ENCODE measurements around the gene MAML2. TPM values are rescaled to one million over a fixed set of nuclear protein-coding genes. Genes with fewer than 3 reads are reported as not detected.

The MAML2 gene
- total and polyA plus RNA-seq, 4 donors: 0.56 to 2.1 (median 1.4) TPM

DNA sequence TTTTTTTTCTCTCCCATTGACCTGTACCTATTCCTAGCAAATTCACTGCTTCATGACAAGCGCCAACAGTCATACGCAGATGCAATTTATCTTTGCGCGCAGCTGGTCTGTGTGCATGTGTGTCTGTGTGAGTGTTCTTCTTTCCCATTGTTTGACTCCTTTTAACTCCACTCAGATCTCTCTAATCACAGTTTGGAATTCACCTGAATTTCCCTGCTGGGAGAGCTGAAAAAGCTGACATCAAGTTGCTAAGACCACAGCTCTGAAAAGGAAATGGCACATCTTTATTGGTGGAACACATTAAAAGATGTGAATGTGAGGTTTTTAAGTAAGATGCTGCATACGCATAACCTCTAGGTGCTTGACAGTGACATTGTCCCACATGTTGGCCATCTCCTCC lies 231.7 kb downstream of the MAML2 start:
- WGBS: 96% methylated on average over 5 of the region's 5 CpGs
- H3K4me1 ChIP-seq (ENCODE audit: control insufficient read depth in 4 of 4, insufficient read depth in 4 of 4, low read length in 3 of 4): no peaks in the 10 kb centered on the region
- no peak overlapping the region for H3K9ac ChIP-seq (ENCODE audit: low read depth in 1 of 2, low read length in 2 of 2)
- H3K27me3 ChIP-seq (ENCODE audit: control insufficient read depth in 4 of 4, insufficient read depth in 4 of 4, low read length in 3 of 4): no peaks in the 10 kb centered on the region
- H3K4me3 ChIP-seq (ENCODE audit: low read depth in 1 of 3, low read length in 3 of 3): no peak overlapping the region
- no peak overlapping the region for H3K27ac ChIP-seq (ENCODE audit: low read depth in 1 of 2, low read length in 2 of 2)
- no peak for DNase-seq (ENCODE audit: low spot score)
- no peaks in the 10 kb centered on the region for H3K36me3 ChIP-seq (ENCODE audit: control insufficient read depth in 4 of 4, insufficient read depth in 3 of 4, low read depth in 1 of 4, low read length in 3 of 4)
- no peaks in the 10 kb centered on the region for H3K9me3 ChIP-seq (ENCODE audit: control insufficient read depth in 4 of 4, low read length in 3 of 4)
- TF ChIP-seq, protein P1, sequence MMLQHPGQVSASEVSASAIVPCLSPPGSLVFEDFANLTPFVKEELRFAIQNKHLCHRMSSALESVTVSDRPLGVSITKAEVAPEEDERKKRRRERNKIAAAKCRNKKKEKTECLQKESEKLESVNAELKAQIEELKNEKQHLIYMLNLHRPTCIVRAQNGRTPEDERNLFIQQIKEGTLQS (IDR thresholded peaks at IDR 0.05): no peak
- TF ChIP-seq FOXA1 (IDR thresholded peaks at IDR 0.05) (no peak), SP1 (IDR thresholded peaks at IDR 0.05) (no peak), NR2F2 (IDR thresholded peaks at IDR 0.05) (no peak), FOXA2 (IDR thresholded peaks at IDR 0.05) (no peak), TAF1 (conservative IDR thresholded peaks at IDR 0.05) (no peak), YY1 (IDR thresholded peaks at IDR 0.05) (no peak)
- TF ChIP-seq, protein P2, sequence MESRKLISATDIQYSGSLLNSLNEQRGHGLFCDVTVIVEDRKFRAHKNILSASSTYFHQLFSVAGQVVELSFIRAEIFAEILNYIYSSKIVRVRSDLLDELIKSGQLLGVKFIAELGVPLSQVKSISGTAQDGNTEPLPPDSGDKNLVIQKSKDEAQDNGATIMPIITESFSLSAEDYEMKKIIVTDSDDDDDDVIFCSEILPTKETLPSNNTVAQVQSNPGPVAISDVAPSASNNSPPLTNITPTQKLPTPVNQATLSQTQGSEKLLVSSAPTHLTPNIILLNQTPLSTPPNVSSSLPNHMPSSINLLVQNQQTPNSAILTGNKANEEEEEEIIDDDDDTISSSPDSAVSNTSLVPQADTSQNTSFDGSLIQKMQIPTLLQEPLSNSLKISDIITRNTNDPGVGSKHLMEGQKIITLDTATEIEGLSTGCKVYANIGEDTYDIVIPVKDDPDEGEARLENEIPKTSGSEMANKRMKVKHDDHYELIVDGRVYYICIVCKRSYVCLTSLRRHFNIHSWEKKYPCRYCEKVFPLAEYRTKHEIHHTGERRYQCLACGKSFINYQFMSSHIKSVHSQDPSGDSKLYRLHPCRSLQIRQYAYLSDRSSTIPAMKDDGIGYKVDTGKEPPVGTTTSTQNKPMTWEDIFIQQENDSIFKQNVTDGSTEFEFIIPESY (IDR thresholded peaks at IDR 0.05): no peak
- TF ChIP-seq, protein P3, sequence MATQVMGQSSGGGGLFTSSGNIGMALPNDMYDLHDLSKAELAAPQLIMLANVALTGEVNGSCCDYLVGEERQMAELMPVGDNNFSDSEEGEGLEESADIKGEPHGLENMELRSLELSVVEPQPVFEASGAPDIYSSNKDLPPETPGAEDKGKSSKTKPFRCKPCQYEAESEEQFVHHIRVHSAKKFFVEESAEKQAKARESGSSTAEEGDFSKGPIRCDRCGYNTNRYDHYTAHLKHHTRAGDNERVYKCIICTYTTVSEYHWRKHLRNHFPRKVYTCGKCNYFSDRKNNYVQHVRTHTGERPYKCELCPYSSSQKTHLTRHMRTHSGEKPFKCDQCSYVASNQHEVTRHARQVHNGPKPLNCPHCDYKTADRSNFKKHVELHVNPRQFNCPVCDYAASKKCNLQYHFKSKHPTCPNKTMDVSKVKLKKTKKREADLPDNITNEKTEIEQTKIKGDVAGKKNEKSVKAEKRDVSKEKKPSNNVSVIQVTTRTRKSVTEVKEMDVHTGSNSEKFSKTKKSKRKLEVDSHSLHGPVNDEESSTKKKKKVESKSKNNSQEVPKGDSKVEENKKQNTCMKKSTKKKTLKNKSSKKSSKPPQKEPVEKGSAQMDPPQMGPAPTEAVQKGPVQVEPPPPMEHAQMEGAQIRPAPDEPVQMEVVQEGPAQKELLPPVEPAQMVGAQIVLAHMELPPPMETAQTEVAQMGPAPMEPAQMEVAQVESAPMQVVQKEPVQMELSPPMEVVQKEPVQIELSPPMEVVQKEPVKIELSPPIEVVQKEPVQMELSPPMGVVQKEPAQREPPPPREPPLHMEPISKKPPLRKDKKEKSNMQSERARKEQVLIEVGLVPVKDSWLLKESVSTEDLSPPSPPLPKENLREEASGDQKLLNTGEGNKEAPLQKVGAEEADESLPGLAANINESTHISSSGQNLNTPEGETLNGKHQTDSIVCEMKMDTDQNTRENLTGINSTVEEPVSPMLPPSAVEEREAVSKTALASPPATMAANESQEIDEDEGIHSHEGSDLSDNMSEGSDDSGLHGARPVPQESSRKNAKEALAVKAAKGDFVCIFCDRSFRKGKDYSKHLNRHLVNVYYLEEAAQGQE (IDR thresholded peaks at IDR 0.05): no peak
- TF ChIP-seq, protein P4, sequence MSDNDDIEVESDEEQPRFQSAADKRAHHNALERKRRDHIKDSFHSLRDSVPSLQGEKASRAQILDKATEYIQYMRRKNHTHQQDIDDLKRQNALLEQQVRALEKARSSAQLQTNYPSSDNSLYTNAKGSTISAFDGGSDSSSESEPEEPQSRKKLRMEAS (IDR thresholded peaks at IDR 0.05): no peak

DNA sequence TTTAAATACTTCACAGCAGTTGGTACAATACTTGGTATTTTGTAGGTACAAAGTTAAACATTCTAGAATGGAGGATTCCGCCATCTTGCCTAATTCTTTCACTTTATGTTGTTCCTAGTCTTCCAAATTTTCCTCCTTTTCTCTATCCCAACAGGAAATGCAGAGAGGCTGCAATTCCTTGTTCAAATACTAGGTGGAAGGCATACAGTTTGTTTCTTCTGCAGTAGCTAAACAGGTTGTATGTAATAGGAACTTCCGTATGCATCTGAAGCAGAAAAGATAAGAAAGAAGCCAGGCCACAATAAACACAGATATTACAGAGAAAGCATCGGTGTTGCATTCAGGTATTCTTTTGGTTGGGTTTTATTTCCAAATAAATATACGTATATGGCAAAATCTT lies 232.7 kb downstream of the MAML2 start:
- WGBS: 87% methylated on average over 4 of the region's 4 CpGs
- Histone ChIP-seq H3K4me1 (ENCODE audit: control insufficient read depth in 4 of 4, insufficient read depth in 4 of 4, low read length in 3 of 4) (no peaks in the 10 kb centered on the region), H3K36me3 (ENCODE audit: control insufficient read depth in 4 of 4, insufficient read depth in 3 of 4, low read depth in 1 of 4, low read length in 3 of 4) (no peaks in the 10 kb centered on the region), H3K9me3 (ENCODE audit: control insufficient read depth in 4 of 4, low read length in 3 of 4) (no peaks in the 10 kb centered on the region), H3K9ac (ENCODE audit: low read depth in 1 of 2, low read length in 2 of 2) (no peak overlapping the region), H3K27ac (ENCODE audit: low read depth in 1 of 2, low read length in 2 of 2) (no peak overlapping the region), H3K4me3 (ENCODE audit: low read depth in 1 of 3, low read length in 3 of 3) (no peak overlapping the region), H3K27me3 (ENCODE audit: control insufficient read depth in 4 of 4, insufficient read depth in 4 of 4, low read length in 3 of 4) (no peaks in the 10 kb centered on the region)
- TF ChIP-seq RXRA (IDR thresholded peaks at IDR 0.05) (no peak), HNF4G (IDR thresholded peaks at IDR 0.05) (no peak), HNF4A (conservative IDR thresholded peaks at IDR 0.05) (no peak)
- TF ChIP-seq, protein P1 (IDR thresholded peaks at IDR 0.05): no peak
- TF ChIP-seq, protein P5, sequence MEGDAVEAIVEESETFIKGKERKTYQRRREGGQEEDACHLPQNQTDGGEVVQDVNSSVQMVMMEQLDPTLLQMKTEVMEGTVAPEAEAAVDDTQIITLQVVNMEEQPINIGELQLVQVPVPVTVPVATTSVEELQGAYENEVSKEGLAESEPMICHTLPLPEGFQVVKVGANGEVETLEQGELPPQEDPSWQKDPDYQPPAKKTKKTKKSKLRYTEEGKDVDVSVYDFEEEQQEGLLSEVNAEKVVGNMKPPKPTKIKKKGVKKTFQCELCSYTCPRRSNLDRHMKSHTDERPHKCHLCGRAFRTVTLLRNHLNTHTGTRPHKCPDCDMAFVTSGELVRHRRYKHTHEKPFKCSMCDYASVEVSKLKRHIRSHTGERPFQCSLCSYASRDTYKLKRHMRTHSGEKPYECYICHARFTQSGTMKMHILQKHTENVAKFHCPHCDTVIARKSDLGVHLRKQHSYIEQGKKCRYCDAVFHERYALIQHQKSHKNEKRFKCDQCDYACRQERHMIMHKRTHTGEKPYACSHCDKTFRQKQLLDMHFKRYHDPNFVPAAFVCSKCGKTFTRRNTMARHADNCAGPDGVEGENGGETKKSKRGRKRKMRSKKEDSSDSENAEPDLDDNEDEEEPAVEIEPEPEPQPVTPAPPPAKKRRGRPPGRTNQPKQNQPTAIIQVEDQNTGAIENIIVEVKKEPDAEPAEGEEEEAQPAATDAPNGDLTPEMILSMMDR (IDR thresholded peaks at IDR 0.05; ENCODE audit: low read depth, low read length, missing input control): no peak
- TF ChIP-seq, protein P4 (IDR thresholded peaks at IDR 0.05): no peak
- TF ChIP-seq, protein P3 (IDR thresholded peaks at IDR 0.05): no peak
- TF ChIP-seq, protein P2 (IDR thresholded peaks at IDR 0.05): no peak
- no peak for DNase-seq (ENCODE audit: low spot score)

Data from liver (tissue), 9 donors.